ENCODE results near the gene STX17.

STX17 gene

GRCh38 chr9:99911600-99911999 lies 5.1 kb downstream of the STX17 start:
- no peak for DNase-seq

DNA sequence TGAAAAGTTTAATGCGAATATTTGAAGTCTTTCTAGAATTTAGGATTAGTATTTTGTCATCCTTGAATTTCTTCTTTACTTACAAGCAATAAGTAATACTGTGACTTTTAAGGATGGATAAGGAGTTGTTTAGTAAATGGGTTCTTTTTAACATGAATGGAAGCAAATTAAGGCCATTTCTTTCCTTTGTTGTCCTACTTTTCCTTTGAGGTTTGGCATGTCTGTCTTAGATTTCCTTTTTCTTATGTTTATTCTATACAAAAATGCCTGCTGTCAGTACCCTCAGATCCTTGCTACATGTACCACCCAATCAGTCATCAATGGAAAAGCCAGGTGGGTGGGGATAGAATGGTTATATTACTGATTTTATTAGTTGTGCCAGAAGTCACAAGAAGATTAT lies 10.2 kb downstream of the STX17 start:
- DNase-seq = no peak

DNA sequence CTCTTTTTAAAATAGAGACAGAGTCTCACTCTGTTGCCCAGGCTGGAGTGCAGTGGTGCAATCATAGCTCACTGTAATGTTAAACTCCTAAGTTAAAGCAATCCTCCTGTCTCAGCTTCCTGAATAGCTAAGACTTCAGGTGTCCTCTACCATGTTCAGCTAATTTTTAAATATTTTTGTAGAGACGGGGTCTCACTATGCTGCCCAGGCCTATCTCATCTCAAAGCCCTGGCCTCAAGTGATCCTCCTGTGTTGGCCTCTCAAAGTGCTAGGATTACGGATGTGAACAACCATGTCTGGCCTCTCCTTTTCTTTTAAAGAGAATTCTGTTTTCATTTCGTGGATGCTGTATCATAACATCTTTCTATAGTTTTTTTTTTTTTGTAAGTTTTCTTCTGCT lies 11.7 kb downstream of the STX17 start:
- no peak for DNase-seq

GRCh38 chr9:99919930-99920329 lies 13.5 kb downstream of the STX17 start:
- no peak for DNase-seq

DNA sequence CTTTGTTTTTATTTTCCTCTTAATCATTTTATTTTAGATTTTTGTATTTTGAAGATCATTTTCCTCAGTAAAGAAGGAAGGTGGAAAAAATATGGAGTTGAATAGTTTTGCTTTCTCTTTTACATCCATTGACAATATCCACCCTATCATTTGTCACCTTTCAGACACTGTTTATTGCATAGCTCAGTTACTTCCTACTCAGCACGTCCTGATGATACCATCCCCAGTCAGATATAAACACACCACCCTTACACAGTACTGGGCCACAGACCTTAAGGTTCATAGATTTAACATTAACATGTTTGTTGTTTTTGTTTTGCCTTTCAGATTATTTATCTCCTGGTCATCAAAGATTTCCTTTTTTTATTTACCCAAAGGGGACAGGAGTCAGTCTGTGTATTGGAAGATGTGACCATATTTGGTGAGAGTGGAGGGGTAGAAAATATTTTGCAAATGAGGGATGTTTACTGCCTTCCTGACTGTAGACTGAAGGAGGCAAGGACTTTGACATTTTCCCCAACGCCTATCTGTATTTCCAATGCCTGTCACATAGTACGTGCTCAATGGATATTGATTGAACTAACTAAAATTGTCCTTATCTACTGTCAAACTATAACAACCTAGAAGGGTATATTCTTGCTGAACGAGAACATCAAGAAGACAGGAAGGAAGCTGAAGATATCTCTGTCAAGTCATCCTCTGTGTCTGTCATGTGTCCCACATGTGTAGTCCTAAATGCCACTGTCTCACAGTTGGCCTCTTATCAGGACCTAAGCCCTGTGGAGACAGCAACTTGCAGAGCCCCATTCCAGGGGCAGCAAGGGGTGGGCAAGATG lies 15.6 kb downstream of the STX17 start:
- no peak for DNase-seq

DNA sequence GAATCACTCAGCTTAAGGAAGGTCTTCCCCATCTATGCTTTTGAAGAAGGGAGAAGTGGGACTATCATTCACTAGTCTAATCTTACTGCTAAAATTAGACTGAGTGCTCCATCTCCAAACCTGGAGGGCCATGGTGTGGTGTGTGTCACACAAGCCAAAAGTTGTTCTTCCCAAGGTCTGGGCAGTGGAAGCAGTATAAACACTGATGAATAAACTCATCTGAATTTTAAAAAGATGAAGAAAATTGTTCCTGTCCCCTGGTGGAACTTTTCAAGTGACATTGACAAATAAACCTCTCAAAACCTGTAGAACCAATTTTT lies 16.2 kb downstream of the STX17 start:
- DNase-seq = no peak

- no peak for DNase-seq
These were observed 19.1 kb downstream of the STX17 start for GRCh38 chr9:99925541-99925940.

DNA sequence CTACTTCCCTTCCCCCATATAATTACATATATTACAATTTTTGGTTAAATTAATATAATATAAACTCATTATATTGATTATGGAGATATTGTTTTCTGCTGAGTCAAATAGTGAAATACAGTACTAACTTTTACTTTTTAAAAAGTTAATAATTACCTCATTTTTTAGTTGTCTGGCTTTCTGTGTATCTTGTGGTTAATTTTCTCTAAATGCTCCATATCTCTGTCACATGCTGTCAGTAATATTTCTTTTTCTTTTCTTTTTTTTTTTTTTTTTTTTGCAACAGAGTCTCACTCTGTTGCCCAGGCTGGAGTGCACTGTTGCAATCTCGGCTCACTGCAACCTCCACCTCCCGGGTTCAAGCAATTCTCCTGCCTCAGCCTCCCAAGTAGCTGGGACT lies 23.2 kb downstream of the STX17 start:
- DNase-seq = no peak

DNA sequence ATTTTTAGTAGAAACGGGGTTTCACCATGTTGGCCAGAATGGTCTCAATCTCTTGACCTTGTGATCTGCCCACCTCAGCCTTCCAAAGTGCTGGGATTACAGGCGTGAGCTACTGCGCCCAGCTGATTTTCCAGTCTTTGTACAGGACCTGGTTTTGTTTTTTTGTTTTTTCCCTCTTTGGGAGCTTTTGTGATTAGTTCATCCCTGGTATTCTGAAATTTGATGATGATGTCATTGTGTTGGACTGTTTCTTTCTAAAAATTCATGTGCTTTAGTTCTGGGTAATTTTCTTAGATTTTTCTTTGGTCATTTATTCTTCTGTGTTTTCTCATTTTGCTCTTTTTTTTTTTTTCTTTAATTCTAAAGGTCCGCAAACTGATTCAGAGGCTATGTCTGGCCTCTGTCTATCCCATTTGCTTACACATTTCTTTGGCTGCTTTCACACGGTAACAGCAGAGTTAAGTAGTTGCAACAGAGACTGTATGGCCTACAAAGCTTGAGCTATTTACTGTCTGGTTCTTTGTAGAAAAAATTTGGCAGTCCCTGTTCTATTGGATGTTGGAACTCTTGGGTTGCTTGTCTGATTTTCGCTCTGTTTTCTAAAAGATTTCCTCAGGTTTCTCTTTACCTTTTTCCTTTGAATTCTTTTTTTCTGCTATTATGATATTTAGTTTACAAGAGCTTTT lies 24.8 kb downstream of the STX17 start:
- DNase-seq = no peak

- no peak for DNase-seq
These were observed 30.6 kb downstream of the STX17 start for GRCh38 chr9:99936947-99937587.

- no peak for DNase-seq
These were observed 40.9 kb downstream of the STX17 start for GRCh38 chr9:99947395-99947794.

DNA sequence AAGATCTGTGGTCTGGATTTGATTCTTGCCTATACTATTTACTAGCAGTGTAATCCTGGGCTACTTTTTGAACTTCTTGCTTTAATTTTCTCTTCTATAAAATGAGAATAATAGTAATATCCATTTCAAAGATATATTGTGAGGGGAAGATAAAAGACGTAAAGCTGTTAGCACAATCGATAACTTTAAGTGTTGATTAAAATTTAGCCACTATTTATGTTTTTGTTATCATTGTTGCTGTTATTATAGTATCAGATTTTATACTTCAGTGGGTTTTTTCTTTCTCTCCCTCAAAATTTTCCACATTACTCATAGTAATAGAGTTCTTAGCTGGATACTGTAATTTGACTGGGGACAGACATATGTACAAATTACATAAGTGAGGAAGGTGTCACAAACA lies 42.0 kb downstream of the STX17 start:
- no peak for DNase-seq

DNA sequence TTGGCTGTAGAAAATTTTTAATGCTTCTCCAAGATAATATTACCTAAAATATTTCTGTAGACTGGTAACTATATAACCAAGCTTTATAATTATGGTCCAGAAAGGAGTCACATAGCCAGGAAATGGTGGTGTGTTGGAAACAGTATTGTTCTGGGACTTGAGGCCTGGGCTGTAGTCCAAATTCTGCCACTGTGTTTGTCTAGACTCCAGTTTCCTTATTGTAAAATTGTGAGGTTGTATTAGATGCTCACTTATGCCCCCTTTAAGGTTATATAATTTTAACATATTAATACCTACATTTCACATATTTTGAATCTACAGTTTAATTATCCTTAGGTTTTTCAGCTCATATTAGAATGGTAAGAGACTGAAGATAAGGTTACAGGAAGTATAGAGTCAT lies 42.4 kb downstream of the STX17 start:
- DNase-seq = no peak

DNA sequence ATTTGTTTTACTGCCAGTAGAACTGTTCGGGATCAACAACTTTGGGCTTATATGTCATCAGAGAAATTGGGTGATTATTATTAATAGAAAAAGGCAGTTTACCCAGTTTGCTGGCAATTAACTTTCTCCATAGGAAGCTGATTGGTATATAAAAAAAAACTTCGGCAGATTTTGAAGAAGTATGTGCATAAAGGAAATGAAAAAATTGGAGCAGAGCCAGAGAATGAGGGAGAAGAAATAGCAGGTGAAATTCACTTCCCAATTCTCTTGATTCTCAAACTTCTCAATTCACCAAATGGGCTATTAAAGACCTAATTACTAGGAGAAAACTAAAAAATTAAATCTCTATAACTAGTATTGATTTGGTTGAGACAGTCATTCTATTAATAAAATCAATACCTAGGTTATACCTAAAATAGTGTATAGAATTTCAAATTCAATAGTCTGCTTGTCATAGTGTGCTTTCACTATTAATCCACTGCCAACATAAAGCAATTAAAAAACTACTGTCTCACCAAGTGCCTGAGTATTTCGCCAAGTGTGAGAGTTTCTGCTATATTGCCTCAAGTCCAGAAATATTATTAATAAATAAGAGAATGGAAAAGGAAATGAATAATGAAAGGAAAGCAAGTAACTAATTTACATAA lies 47.5 kb downstream of the STX17 start:
- no peak for DNase-seq

GRCh38 chr9:99954819-99955218 lies 48.4 kb downstream of the STX17 start:
- DNase-seq = no peak

- DNase-seq = no peak
These were observed 49.2 kb downstream of the STX17 start for GRCh38 chr9:99955606-99956005.

DNA sequence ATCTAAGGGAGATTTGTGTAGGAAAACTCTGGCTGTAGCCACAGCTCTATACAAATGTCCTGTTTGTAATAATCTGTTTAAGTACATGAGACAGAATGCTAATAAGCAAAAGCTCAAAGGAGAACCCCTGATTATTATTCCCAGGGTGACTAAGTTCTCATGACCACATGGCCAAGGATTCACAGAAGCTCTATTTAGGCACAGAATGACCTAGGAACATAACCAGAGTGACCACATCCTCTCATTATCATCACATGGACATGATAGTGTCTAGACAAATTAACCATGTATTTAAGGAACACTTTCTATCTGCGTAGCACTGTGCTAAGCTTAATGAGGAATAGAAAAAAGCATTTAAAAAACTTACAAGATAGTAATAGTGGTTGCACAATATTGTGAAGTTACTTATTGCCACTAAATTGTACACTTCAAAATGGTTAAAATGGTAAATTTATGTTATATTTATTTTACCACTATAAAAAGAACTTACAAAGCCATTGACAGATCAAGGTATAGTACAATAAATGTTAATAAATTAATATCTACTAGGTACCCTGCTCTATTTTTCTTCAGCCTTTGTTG lies 56.3 kb downstream of the STX17 start:
- no peak for DNase-seq

DNA sequence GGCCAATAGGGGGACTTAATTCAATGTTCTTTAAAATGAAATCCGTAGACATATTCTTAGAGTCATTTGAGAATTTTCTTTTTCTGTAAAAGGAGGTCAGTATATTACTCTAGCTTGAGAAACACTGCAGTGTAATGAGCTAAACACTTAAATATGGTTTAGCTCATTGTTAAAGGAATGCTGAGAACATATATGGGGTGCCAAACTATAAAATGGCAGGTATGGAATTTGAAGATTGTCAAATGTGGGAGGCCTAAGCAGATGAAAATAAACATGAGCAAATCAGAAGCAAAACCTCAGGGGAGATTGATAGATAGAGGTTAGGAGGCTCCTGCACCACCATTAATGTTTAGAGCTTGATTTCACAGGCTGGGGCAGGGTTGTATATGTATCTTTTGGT lies 57.9 kb downstream of the STX17 start:
- DNase-seq = no peak

DNA sequence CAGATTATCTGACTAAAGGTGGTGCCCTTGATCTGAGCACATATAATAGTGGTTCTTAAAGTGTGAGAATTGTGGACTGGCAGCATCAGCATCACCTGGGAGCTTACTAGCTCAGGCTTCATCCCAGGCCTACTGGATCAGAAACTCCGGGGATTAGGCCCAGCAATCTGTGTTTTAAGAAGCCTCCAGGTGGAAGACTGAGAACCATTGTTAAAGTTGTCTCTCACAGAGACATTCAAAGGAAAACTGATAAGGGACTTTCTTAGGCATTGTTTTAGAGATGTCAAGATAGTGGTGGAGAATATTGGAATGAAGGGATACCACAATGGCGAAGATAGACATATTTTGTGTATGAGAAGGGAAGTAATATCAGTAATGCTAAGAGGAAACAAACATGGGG lies 59.5 kb downstream of the STX17 start:
- no peak for DNase-seq

DNA sequence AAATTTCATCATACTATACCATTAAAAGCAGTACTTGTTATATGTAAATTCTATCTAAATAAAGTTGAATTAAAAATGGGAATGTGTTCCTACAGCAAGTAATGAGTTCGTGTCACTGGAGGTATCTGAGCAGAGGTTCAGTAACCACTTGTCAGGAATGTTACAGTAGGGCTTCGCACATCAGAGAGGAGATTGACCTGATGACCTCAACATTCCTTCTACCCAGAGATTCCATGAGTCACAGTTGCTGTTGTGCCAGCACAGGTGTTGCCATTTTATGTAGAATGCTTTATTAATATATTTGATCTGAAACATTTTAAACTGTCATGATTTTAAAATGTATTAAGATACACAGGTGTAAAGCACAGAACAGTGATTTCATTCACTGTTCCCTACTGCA lies 60.3 kb downstream of the STX17 start:
- DNase-seq = no peak

GRCh38 chr9:99967457-99967856 lies 61.0 kb downstream of the STX17 start:
- no peak for DNase-seq

- DNase-seq = no peak
These were observed 64.0 kb downstream of the STX17 start for GRCh38 chr9:99970481-99970880.

- DNase-seq = no peak
These were observed 65.0 kb downstream of the STX17 start for GRCh38 chr9:99971410-99971809.

All from activated effector memory CD4-positive, alpha-beta T cell treated with anti-CD3 and anti-CD28 coated beads, Interleukin-2, amount 50 U/mL, for 16 hours (primary cell).